ENCODE results near the gene KLF5.
"Not testable (repeated sequence)": the region's sequence is repeated elsewhere in the genome, so short reads cannot be mapped to it uniquely, and the experiment has no call there.

Gene KLF5
- 0.47 to 5.0 (median 1.4) reads per million in 18 experiments for total RNA-seq

- DNase-seq = peak; percentile 92 to 95
These were observed at the start of gene KLF5 for GRCh38 chr13:73058736-73059459. Gene KLF5 (plus strand): TSS chr13:73059005. CDS start chr13:73059328, 323 bp downstream.

GRCh38 chr13:73011751-73012150 lies 47.1 kb upstream of the KLF5 start:
- DNase-seq = no peak

GRCh38 chr13:73015805-73016204 lies 43.0 kb upstream of the KLF5 start:
- DNase-seq = no peak

GRCh38 chr13:73018336-73018735 lies 40.5 kb upstream of the KLF5 start:
- no peak for DNase-seq

- DNase-seq = no peak
These were observed 33.4 kb upstream of the KLF5 start for GRCh38 chr13:73025217-73026012.

- no peak for DNase-seq
These were observed 23.9 kb upstream of the KLF5 start for GRCh38 chr13:73034901-73035300.

GRCh38 chr13:73035660-73036059 lies 23.1 kb upstream of the KLF5 start:
- DNase-seq = no peak

GRCh38 chr13:73036566-73036965 lies 22.2 kb upstream of the KLF5 start:
- no peak for DNase-seq

- DNase-seq = no peak
These were observed 20.7 kb upstream of the KLF5 start for GRCh38 chr13:73038064-73038463.

GRCh38 chr13:73039201-73040108 lies 19.4 kb upstream of the KLF5 start:
- peak; percentile 79 to 84 for DNase-seq

- DNase-seq = no peak
These were observed 18.3 kb upstream of the KLF5 start for GRCh38 chr13:73040484-73040883.

- no peak for DNase-seq
These were observed 17.7 kb upstream of the KLF5 start for GRCh38 chr13:73040968-73041596.

- DNase-seq = no peak
These were observed 13.8 kb upstream of the KLF5 start for GRCh38 chr13:73045031-73045430.

GRCh38 chr13:73048615-73049014 lies 10.2 kb upstream of the KLF5 start:
- DNase-seq = not testable (repeated sequence)

- no peak for DNase-seq
These were observed 4.1 kb upstream of the KLF5 start for GRCh38 chr13:73054712-73055111.

- DNase-seq = no peak
These were observed 2.8 kb upstream of the KLF5 start for GRCh38 chr13:73055813-73056564.

GRCh38 chr13:73056565-73056962 lies 2.2 kb upstream of the KLF5 start:
- no peak for DNase-seq

GRCh38 chr13:73057284-73058063 lies 1.3 kb upstream of the KLF5 start:
- no peak for DNase-seq

- no peak for DNase-seq
These were observed 816 bp upstream of the KLF5 start for GRCh38 chr13:73058064-73058313.

- no peak for DNase-seq
These were observed 421 bp upstream of the KLF5 start for GRCh38 chr13:73058432-73058735.

All from inflammatory macrophage (primary cell).